ENCODE measurements around the gene NSL1.

DNA sequence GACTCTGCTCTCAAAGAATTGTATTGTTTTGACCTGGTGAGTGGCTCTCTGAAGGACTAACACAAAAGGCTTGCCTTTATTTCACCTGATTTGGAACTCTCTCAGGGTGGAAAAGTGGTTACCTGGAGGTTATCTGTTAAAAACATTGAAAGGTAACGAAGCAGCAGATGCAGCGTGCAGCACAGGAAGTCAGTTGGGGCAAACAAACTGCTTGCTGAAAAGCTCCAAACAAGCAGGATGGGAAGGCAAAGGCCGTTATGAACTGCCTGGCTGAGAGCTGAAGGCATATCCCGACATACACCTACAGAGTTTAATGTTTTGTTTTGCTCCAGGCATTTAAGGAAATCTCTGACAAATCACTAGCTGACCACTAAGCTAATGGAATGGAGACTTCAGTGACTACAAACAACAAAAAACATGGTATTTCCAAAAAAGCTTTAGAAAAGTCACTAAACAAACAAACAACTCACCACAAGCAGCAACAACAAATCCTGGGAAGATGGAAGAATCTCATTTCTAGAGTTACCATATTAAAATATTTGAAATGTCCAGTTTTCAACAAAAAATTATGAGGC is 47.6 kb downstream of the NSL1 start:
- TF ChIP-seq CTCF (IDR thresholded peaks at IDR 0.05) (no peak), ZFX (IDR thresholded peaks at IDR 0.05; ENCODE audit: borderline replicate concordance) (no peak)

All from 22Rv1 (cell line).